DND-41 (cell line): ENCODE results near the gene DPEP3.

Source experiments
- ATAC-seq: fragments of 200-7000 bp; cut with Tn5 transposase; 3 replicates; pipeline ENCODE4 v1.9.1; 2021; ENCODE audit warnings: low read depth; ENCODE audit not compliant: insufficient read depth
- DNase-seq: peaks from one replicate; pipeline ENCODE4 v3.0.0-alpha.2; 2020
- H2AFZ ChIP-seq: 2 replicates; pipeline ENCODE4 v1.6.0; 2012; ENCODE audit warnings: low read depth, low read length
- H3K27ac ChIP-seq: 2 replicates; pipeline ENCODE4 v1.5.1; 2012; ENCODE audit warnings: low read length, inconsistent platforms
- H3K27me3 ChIP-seq: fragments of 200-600 bp; sonication (generic); 2 replicates; pipeline ENCODE4 v1.6.0; 2012; ENCODE audit warnings: low read length, mild to moderate bottlenecking, inconsistent platforms; ENCODE audit not compliant: insufficient read depth, poor library complexity
- H3K36me3 ChIP-seq: 2 replicates; pipeline ENCODE4 v1.5.1; 2012; ENCODE audit warnings: low read length, inconsistent platforms; ENCODE audit not compliant: insufficient read depth
- H3K4me1 ChIP-seq: 2 replicates; pipeline ENCODE4 v1.5.1; 2012; ENCODE audit warnings: mild to moderate bottlenecking, low read length; ENCODE audit not compliant: insufficient read depth
- H3K4me2 ChIP-seq: 2 replicates; pipeline ENCODE4 v1.6.0; 2012; ENCODE audit warnings: mild to moderate bottlenecking, moderate library complexity, low read length, inconsistent platforms; ENCODE audit not compliant: insufficient read depth
- H3K4me3 ChIP-seq, 2 experiments: fragments of 200-600 bp in 1 of 2; shearing (Covaris generic) in 1 of 2; 2 replicates each; pipeline ENCODE4 v1.5.1; 2012 to 2016; ENCODE audit warnings: inconsistent platforms in 2 of 2, low read length in 2 of 2, mild to moderate bottlenecking in 2 of 2, low read depth in 1 of 2, moderate library complexity in 1 of 2
- H3K79me2 ChIP-seq: 2 replicates; pipeline ENCODE4 v1.6.0; 2012; ENCODE audit warnings: low read length, inconsistent platforms; ENCODE audit not compliant: insufficient read depth
- H3K9ac ChIP-seq: 2 replicates; pipeline ENCODE4 v1.6.0; 2012; ENCODE audit warnings: low read depth, mild to moderate bottlenecking, inconsistent platforms, low read length, moderate library complexity
- H3K9me3 ChIP-seq: 2 replicates; pipeline ENCODE4 v1.5.1; 2012; ENCODE audit warnings: low read length, moderate library complexity, mild to moderate bottlenecking, inconsistent platforms; ENCODE audit not compliant: insufficient read depth, severe bottlenecking
- H4K20me1 ChIP-seq: 2 replicates; pipeline ENCODE4 v1.6.0; 2012; ENCODE audit warnings: low read length; ENCODE audit not compliant: insufficient read depth
- CTCF ChIP-seq: IDR thresholded peaks from 2 replicates; pipeline ENCODE4 v1.5.1; 2012; ENCODE audit warnings: borderline replicate concordance, low read length, moderate library complexity, mild to moderate bottlenecking; ENCODE audit not compliant: poor library complexity, severe bottlenecking; ENCODE audit errors: extremely low read depth
- EZH2 ChIP-seq: IDR thresholded peaks from 3 replicates; pipeline ENCODE4 v1.6.1; 2012; ENCODE audit warnings: borderline replicate concordance, low read depth, mild to moderate bottlenecking, moderate library complexity, low read length, inconsistent platforms; ENCODE audit not compliant: severe bottlenecking

DPEP3 gene

GRCh38 chr16:67959536-67960329 is 20.6 kb downstream of the DPEP3 start:
- no peak overlapping the region for H3K4me3 ChIP-seq
- H3K27ac ChIP-seq, result no peak overlapping the region
- TF ChIP-seq CTCF (no peak), EZH2 (no peak)
- H3K27me3 ChIP-seq, result no peaks in the 10 kb centered on the region
- no peaks in the 10 kb centered on the region for H3K4me1 ChIP-seq
- H3K79me2 ChIP-seq, result no peaks in the 10 kb centered on the region
- H3K9me3 ChIP-seq, result no peaks in the 10 kb centered on the region
- DNase-seq, result no peak
- ATAC-seq, result no peak
- H3K4me2 ChIP-seq, result no peak overlapping the region
- no peak overlapping the region for H2AFZ ChIP-seq
- H4K20me1 ChIP-seq, result no peaks in the 10 kb centered on the region
- peaks cover 56% of the 10 kb centered on the region for H3K36me3 ChIP-seq
- no peak overlapping the region for H3K9ac ChIP-seq

GRCh38 chr16:67957622-67958021 is 22.7 kb downstream of the DPEP3 start:
- Histone ChIP-seq H3K27me3 (no peaks in the 10 kb centered on the region), H3K4me3 (no peak overlapping the region), H3K4me2 (no peak overlapping the region), H2AFZ (no peak overlapping the region), H4K20me1 (no peaks in the 10 kb centered on the region), H3K27ac (no peak overlapping the region), H3K4me1 (no peaks in the 10 kb centered on the region), H3K9ac (no peak overlapping the region), H3K36me3 (peaks cover 57% of the 10 kb centered on the region), H3K79me2 (no peaks in the 10 kb centered on the region), H3K9me3 (no peaks in the 10 kb centered on the region)
- no peak for ATAC-seq
- no peak for TF ChIP-seq EZH2
- TF ChIP-seq CTCF, result no peak
- DNase-seq, result no peak

GRCh38 chr16:67954421-67955196 is 25.7 kb downstream of the DPEP3 start:
- no peaks in the 10 kb centered on the region for H3K27me3 ChIP-seq
- peaks cover 57% of the 10 kb centered on the region for H3K36me3 ChIP-seq
- H3K4me3 ChIP-seq, result no peak overlapping the region
- no peak overlapping the region for H2AFZ ChIP-seq
- ATAC-seq (no peak), DNase-seq (no peak)
- no peaks in the 10 kb centered on the region for H3K4me1 ChIP-seq
- TF ChIP-seq EZH2 (no peak), CTCF (no peak)
- no peaks in the 10 kb centered on the region for H3K9me3 ChIP-seq
- H3K4me2 ChIP-seq, result no peak overlapping the region
- no peak overlapping the region for H3K27ac ChIP-seq
- no peaks in the 10 kb centered on the region for H4K20me1 ChIP-seq
- H3K79me2 ChIP-seq, result no peaks in the 10 kb centered on the region
- H3K9ac ChIP-seq, result no peak overlapping the region
